ENCODE measurements around the gene MYO16. TPM values are rescaled to one million over a fixed set of nuclear protein-coding genes. Genes with fewer than 3 reads are reported as not detected.
"Not testable (repeated sequence)": the region's sequence is repeated elsewhere in the genome, so short reads cannot be mapped to it uniquely, and the experiment has no call there.

Gene MYO16
- total RNA-seq, 1 donor: not detected

GRCh38 chr13:109087916-109088623, 458.7 kb downstream of the MYO16 start:
- Histone ChIP-seq H2AFZ (ENCODE audit: low read length) (no peak overlapping the region), H3K79me2 (ENCODE audit: insufficient read depth, low read length) (no peaks in the 10 kb centered on the region), H4K20me1 (ENCODE audit: insufficient read depth, low read length) (no peaks in the 10 kb centered on the region), H3K4me2 (ENCODE audit: insufficient read depth, low read length) (no peak overlapping the region), H3K9me3 (ENCODE audit: low read depth, low read length) (no peaks in the 10 kb centered on the region), H3K4me3 (ENCODE audit: insufficient read depth, low read length) (no peak overlapping the region), H3K27ac (ENCODE audit: low read depth, low read length) (no peak overlapping the region), H3K4me1 (ENCODE audit: insufficient read depth, low read length) (no peaks in the 10 kb centered on the region), H3K27me3 (ENCODE audit: insufficient read depth, low read length) (no peaks in the 10 kb centered on the region), H3K36me3 (ENCODE audit: insufficient read depth, low read length) (no peaks in the 10 kb centered on the region)
- DNase-seq (ENCODE audit: insufficient read length, low spot score, missing footprints): no peak
- no peak for TF ChIP-seq CTCF (IDR thresholded peaks at IDR 0.05; ENCODE audit: extremely low read depth, low read depth, low read length)

- H2AFZ ChIP-seq (ENCODE audit: low read length): no peak overlapping the region
- no peaks in the 10 kb centered on the region for H4K20me1 ChIP-seq (ENCODE audit: insufficient read depth, low read length)
- TF ChIP-seq CTCF (IDR thresholded peaks at IDR 0.05; ENCODE audit: extremely low read depth, low read depth, low read length): no peak
- H3K9me3 ChIP-seq (ENCODE audit: low read depth, low read length): no peaks in the 10 kb centered on the region
- no peak overlapping the region for H3K4me2 ChIP-seq (ENCODE audit: insufficient read depth, low read length)
- no peak overlapping the region for H3K4me3 ChIP-seq (ENCODE audit: insufficient read depth, low read length)
- DNase-seq (ENCODE audit: insufficient read length, low spot score, missing footprints): no peak
- H3K4me1 ChIP-seq (ENCODE audit: insufficient read depth, low read length): no peaks in the 10 kb centered on the region
- no peaks in the 10 kb centered on the region for H3K27me3 ChIP-seq (ENCODE audit: insufficient read depth, low read length)
- no peaks in the 10 kb centered on the region for H3K79me2 ChIP-seq (ENCODE audit: insufficient read depth, low read length)
- H3K27ac ChIP-seq (ENCODE audit: low read depth, low read length): no peak overlapping the region
- no peaks in the 10 kb centered on the region for H3K36me3 ChIP-seq (ENCODE audit: insufficient read depth, low read length)
These were observed 459.2 kb downstream of the MYO16 start for GRCh38 chr13:109088624-109088917.

- DNase-seq (ENCODE audit: insufficient read length, low spot score, missing footprints): no peak
- Histone ChIP-seq H2AFZ (ENCODE audit: low read length) (no peak overlapping the region), H3K36me3 (ENCODE audit: insufficient read depth, low read length) (no peaks in the 10 kb centered on the region), H3K4me1 (ENCODE audit: insufficient read depth, low read length) (no peaks in the 10 kb centered on the region), H3K27me3 (ENCODE audit: insufficient read depth, low read length) (no peaks in the 10 kb centered on the region), H3K9me3 (ENCODE audit: low read depth, low read length) (no peaks in the 10 kb centered on the region), H3K4me2 (ENCODE audit: insufficient read depth, low read length) (no peak overlapping the region), H3K27ac (ENCODE audit: low read depth, low read length) (no peak overlapping the region), H3K4me3 (ENCODE audit: insufficient read depth, low read length) (no peak overlapping the region), H3K79me2 (ENCODE audit: insufficient read depth, low read length) (no peaks in the 10 kb centered on the region), H4K20me1 (ENCODE audit: insufficient read depth, low read length) (no peaks in the 10 kb centered on the region)
- TF ChIP-seq CTCF (IDR thresholded peaks at IDR 0.05; ENCODE audit: extremely low read depth, low read depth, low read length): no peak
These were observed 461.4 kb downstream of the MYO16 start for GRCh38 chr13:109090796-109091195.

GRCh38 chr13:109091249-109091648, 461.8 kb downstream of the MYO16 start:
- TF ChIP-seq CTCF (IDR thresholded peaks at IDR 0.05; ENCODE audit: extremely low read depth, low read depth, low read length): no peak
- DNase-seq (ENCODE audit: insufficient read length, low spot score, missing footprints): no peak

GRCh38 chr13:109092186-109092585, 462.8 kb downstream of the MYO16 start:
- not testable (repeated sequence) for H3K27me3 ChIP-seq (ENCODE audit: insufficient read depth, low read length); DNase-seq (ENCODE audit: insufficient read length, low spot score, missing footprints); H3K27ac ChIP-seq (ENCODE audit: low read depth, low read length); H3K36me3 ChIP-seq (ENCODE audit: insufficient read depth, low read length); H3K4me1 ChIP-seq (ENCODE audit: insufficient read depth, low read length); H3K79me2 ChIP-seq (ENCODE audit: insufficient read depth, low read length); H3K9me3 ChIP-seq (ENCODE audit: low read depth, low read length); H2AFZ ChIP-seq (ENCODE audit: low read length); H3K4me3 ChIP-seq (ENCODE audit: insufficient read depth, low read length); H4K20me1 ChIP-seq (ENCODE audit: insufficient read depth, low read length); H3K4me2 ChIP-seq (ENCODE audit: insufficient read depth, low read length)

More at GRCh38 chr13:109091249-109091648, 461.8 kb downstream of the MYO16 start:
- H3K27me3 ChIP-seq (ENCODE audit: insufficient read depth, low read length): no peaks in the 10 kb centered on the region
- H3K36me3 ChIP-seq (ENCODE audit: insufficient read depth, low read length): no peaks in the 10 kb centered on the region
- no peaks in the 10 kb centered on the region for H3K9me3 ChIP-seq (ENCODE audit: low read depth, low read length)
- no peak overlapping the region for H2AFZ ChIP-seq (ENCODE audit: low read length)
- H3K27ac ChIP-seq (ENCODE audit: low read depth, low read length): no peak overlapping the region
- H3K4me3 ChIP-seq (ENCODE audit: insufficient read depth, low read length): no peak overlapping the region
- no peaks in the 10 kb centered on the region for H3K79me2 ChIP-seq (ENCODE audit: insufficient read depth, low read length)
- H3K4me2 ChIP-seq (ENCODE audit: insufficient read depth, low read length): no peak overlapping the region
- H3K4me1 ChIP-seq (ENCODE audit: insufficient read depth, low read length): no peaks in the 10 kb centered on the region
- no peaks in the 10 kb centered on the region for H4K20me1 ChIP-seq (ENCODE audit: insufficient read depth, low read length)

Measured in osteoblast (primary cell).